OCI-LY7 (cell line): Measurements from ENCODE around the gene UGCG. TPM values are rescaled to one million over a fixed set of nuclear protein-coding genes. Genes with fewer than 3 reads are reported as not detected.

Source experiments
- BruUV-seq: library from RNA; stranded (reverse); fragments of 400-500 nt; replicated peaks from 2 replicates; lab custom pipeline; 2021; lab: Mats Ljungman, UMichigan
- CTCF ChIA-PET: fragments of 300-600 bp; sonication (Branson Sonifier 250); formaldehyde crosslinking; loops from one replicate; lab custom pipeline; 2022; ENCODE audit warnings: antibody characterized with exemption; ENCODE audit not compliant: unreplicated experiment; lab: Charles Lee
- POLR2A ChIA-PET: fragments of 300-600 bp; sonication (Branson Sonifier 250); formaldehyde crosslinking; loops from one replicate; lab custom pipeline; 2022; ENCODE audit warnings: antibody characterized with exemption; lab: Charles Lee
- DNase-seq: peaks from one replicate; pipeline ENCODE4 v3.0.0-alpha.2; 2015; ENCODE audit warnings: low spot score
- H2AFZ ChIP-seq: fragments of 200-600 bp; sonication (generic), shearing (Covaris generic); 2 replicates; pipeline ENCODE4 v1.6.1; 2014; ENCODE audit warnings: mild to moderate bottlenecking, antibody characterized with exemption, low read length, moderate library complexity
- H3K27ac ChIP-seq: fragments of 200-600 bp; sonication (generic); 2 replicates; pipeline ENCODE4 v1.5.1; 2014; ENCODE audit warnings: mixed run types, low read depth, mild to moderate bottlenecking, moderate library complexity, low read length, inconsistent platforms; ENCODE audit not compliant: poor library complexity, severe bottlenecking
- H3K36me3 ChIP-seq: fragments of 200-600 bp; sonication (generic); 2 replicates; pipeline ENCODE4 v1.6.1; 2014; ENCODE audit warnings: mild to moderate bottlenecking, antibody characterized with exemption, low read length, moderate library complexity, mixed read lengths; ENCODE audit not compliant: insufficient read depth
- H3K4me1 ChIP-seq: fragments of 200-600 bp; sonication (generic); 2 replicates; pipeline ENCODE4 v1.5.1; 2014; ENCODE audit warnings: mild to moderate bottlenecking, low read length; ENCODE audit not compliant: insufficient read depth, poor library complexity, severe bottlenecking
- H3K4me2 ChIP-seq: fragments of 200-600 bp; sonication (generic); 2 replicates; pipeline ENCODE4 v1.6.1; 2014; ENCODE audit warnings: mild to moderate bottlenecking, low read length
- H3K4me3 ChIP-seq: fragments of 200-600 bp; sonication (generic); 2 replicates; pipeline ENCODE4 v1.5.1; 2014; ENCODE audit warnings: mild to moderate bottlenecking, low read depth, low read length; ENCODE audit not compliant: poor library complexity, severe bottlenecking
- H3K79me2 ChIP-seq: fragments of 200-600 bp; sonication (generic); 2 replicates; pipeline ENCODE4 v1.6.1; 2016; ENCODE audit warnings: low read depth, mild to moderate bottlenecking, low read length, moderate library complexity, mixed read lengths; ENCODE audit not compliant: insufficient read depth
- H3K9me2 ChIP-seq: fragments of 200-600 bp; sonication (generic); 2 replicates; pipeline ENCODE4 v1.6.1; 2016; ENCODE audit warnings: mild to moderate bottlenecking, low read length, mixed read lengths; ENCODE audit not compliant: insufficient read depth
- H3K9me3 ChIP-seq: fragments of 200-600 bp; sonication (generic); 2 replicates; pipeline ENCODE4 v1.6.1; 2014; ENCODE audit warnings: mild to moderate bottlenecking, mixed run types, low read length, mixed read lengths
- H4K20me1 ChIP-seq: fragments of 200-600 bp; sonication (generic); 2 replicates; pipeline ENCODE4 v1.6.1; 2014; ENCODE audit warnings: mild to moderate bottlenecking, antibody characterized with exemption, low read length, moderate library complexity, mixed read lengths; ENCODE audit not compliant: insufficient read depth
- CTCF ChIP-seq: fragments of 200-600 bp; sonication (generic); conservative IDR thresholded peaks from 2 replicates; pipeline ENCODE4 v1.5.1; 2014; ENCODE audit warnings: mild to moderate bottlenecking, antibody characterized with exemption, low read length, moderate library complexity, mixed read lengths
- EZH2phosphoT487 ChIP-seq: fragments of 200-600 bp; sonication (generic); IDR thresholded peaks from 2 replicates; pipeline ENCODE4 v1.6.1; 2018; ENCODE audit warnings: low read depth, borderline replicate concordance, mild to moderate bottlenecking, mixed run types, antibody characterized with exemption, low read length, moderate library complexity, mixed read lengths
- intact Hi-C: fragments of 100-400 bp; cut with micrococcal nuclease; formaldehyde crosslinking; loops from one replicate; pipeline ENCODE4 v1.10.0; 2022; ENCODE audit not compliant: unreplicated experiment
- total RNA-seq, 2 experiments: library from RNA; depleted of rRNA in 1 of 2; stranded (reverse); fragments of >200 nt in 1 of 2; shearing (Covaris generic) in 1 of 2; gene quantifications; 2 replicates each; pipeline ENCODE4 v1.2.3, GENCODE V29; 2014 to 2022

Gene UGCG
- total RNA-seq, 2 experiments from 2014 or later: 12.9 to 14.7 TPM

- Histone ChIP-seq H4K20me1 (peaks cover 12% of the 10 kb centered on the region; the same call in 1 of the 2 replicates), H3K79me2 (peaks cover 59% of the 10 kb centered on the region)
- BruUV-seq: TSS peak; percentile 57
Observed at GRCh38 chr9:111898331-111899096, 1.9 kb downstream of the UGCG start.

GRCh38 chr9:111900151-111900857 lies 3.7 kb downstream of the UGCG start:
- TF ChIP-seq EZH2phosphoT487 (no peak), CTCF (no peak)
- ChIA-PET CTCF (interaction anchor here (0.6 kb wide), 1 partner anchor 417 kb away, joined by 3 read pairs; no protein-coding TSS in a partner anchor), POLR2A (interaction anchor here (0.6 to 3.4 kb wide), 5 partner anchors 16 to 927 kb away, joined by 3 to 16 read pairs (median 5); no protein-coding TSS in a partner anchor)
- BruUV-seq: no TSS peak
- H4K20me1 ChIP-seq: peaks cover 12% of the 10 kb centered on the region; the same call in 1 of the 2 replicates
- peaks cover 75% of the 10 kb centered on the region for H3K79me2 ChIP-seq
- H3K4me1 ChIP-seq: peaks cover 28% of the 10 kb centered on the region
- H3K4me2 ChIP-seq: 0 out of 2 replicates have a peak overlapping the region, but pooled peaks have one; percentile 98
- no peak overlapping the region for H3K4me3 ChIP-seq
- H2AFZ ChIP-seq: no peak overlapping the region
- peaks cover 7% of the 10 kb centered on the region; the same call in 1 of the 2 replicates for H3K9me3 ChIP-seq
- peaks cover 24% of the 10 kb centered on the region for H3K36me3 ChIP-seq
- no peaks in the 10 kb centered on the region for H3K9me2 ChIP-seq
- no peak overlapping the region for H3K27ac ChIP-seq
- DNase-seq: no peak
- intact Hi-C loops: no loop called here

More at GRCh38 chr9:111898331-111899096, 1.9 kb downstream of the UGCG start:
- ChIA-PET CTCF (no interaction called here), POLR2A (interaction anchor here (0.6 to 1.5 kb wide), 4 partner anchors 9 to 1892 kb away, joined by 3 to 10 read pairs (median 5); no protein-coding TSS in a partner anchor)
- peaks cover 24% of the 10 kb centered on the region for H3K36me3 ChIP-seq
- peak overlapping the region; percentile 27; the same call in 1 of the 2 replicates for H2AFZ ChIP-seq
- peak overlapping the region; percentile 97 for H3K4me3 ChIP-seq
- DNase-seq: no peak
- no peaks in the 10 kb centered on the region for H3K9me2 ChIP-seq
- peaks cover 7% of the 10 kb centered on the region; the same call in 1 of the 2 replicates for H3K9me3 ChIP-seq
- peaks cover 28% of the 10 kb centered on the region for H3K4me1 ChIP-seq
- H3K4me2 ChIP-seq: peak overlapping the region; percentile 98
- peak overlapping the region; percentile 82 for H3K27ac ChIP-seq
- TF ChIP-seq CTCF: no peak
- TF ChIP-seq EZH2phosphoT487: no peak
- intact Hi-C loops: loop anchor here (5.0 to 10.0 kb wide), 4 partner anchors 84 to 856 kb away; partner anchors contain the start of genes INIP and SNX30
